Testis (tissue), 2 donors: ENCODE results near the gene NAIF1.

Experiments used
- POLR2A ChIP-seq: fragments of 450-650 bp; IDR thresholded peaks from one replicate; pipeline ENCODE4 v1.6.1; 2017; ENCODE audit warnings: antibody characterized with exemption, mild to moderate bottlenecking, moderate library complexity
- TF ChIP-seq, protein P1 (sequence below), 3 experiments: fragments of 450-650 bp in 2 of 3; fragments of 200-600 bp in 1 of 3; sonication (generic) in 1 of 3; IDR thresholded peaks; one replicate each; pipeline ENCODE4 v1.5.1; 2016 to 2019; ENCODE audit warnings: antibody characterized with exemption in 3 of 3, mild to moderate bottlenecking in 2 of 3, moderate library complexity in 1 of 3

GRCh38 chr9:128115187-128116103 lies 48.3 kb upstream of the NAIF1 start:
- TF ChIP-seq, protein P1, sequence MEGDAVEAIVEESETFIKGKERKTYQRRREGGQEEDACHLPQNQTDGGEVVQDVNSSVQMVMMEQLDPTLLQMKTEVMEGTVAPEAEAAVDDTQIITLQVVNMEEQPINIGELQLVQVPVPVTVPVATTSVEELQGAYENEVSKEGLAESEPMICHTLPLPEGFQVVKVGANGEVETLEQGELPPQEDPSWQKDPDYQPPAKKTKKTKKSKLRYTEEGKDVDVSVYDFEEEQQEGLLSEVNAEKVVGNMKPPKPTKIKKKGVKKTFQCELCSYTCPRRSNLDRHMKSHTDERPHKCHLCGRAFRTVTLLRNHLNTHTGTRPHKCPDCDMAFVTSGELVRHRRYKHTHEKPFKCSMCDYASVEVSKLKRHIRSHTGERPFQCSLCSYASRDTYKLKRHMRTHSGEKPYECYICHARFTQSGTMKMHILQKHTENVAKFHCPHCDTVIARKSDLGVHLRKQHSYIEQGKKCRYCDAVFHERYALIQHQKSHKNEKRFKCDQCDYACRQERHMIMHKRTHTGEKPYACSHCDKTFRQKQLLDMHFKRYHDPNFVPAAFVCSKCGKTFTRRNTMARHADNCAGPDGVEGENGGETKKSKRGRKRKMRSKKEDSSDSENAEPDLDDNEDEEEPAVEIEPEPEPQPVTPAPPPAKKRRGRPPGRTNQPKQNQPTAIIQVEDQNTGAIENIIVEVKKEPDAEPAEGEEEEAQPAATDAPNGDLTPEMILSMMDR (IDR thresholded peaks at IDR 0.05) = no peak
- no peak for TF ChIP-seq POLR2A
